CD4-positive, alpha-beta T cell treated with Interferon gamma for 1 hour (primary cell): ENCODE data around the gene ANXA2.
"Not testable (repeated sequence)": the region's sequence is repeated elsewhere in the genome, so short reads cannot be mapped to it uniquely, and the experiment has no call there.

Experiments
- DNase-seq: peaks from one replicate; pipeline ENCODE4 v3.0.0-alpha.2; 2020

The ANXA2 gene

DNA sequence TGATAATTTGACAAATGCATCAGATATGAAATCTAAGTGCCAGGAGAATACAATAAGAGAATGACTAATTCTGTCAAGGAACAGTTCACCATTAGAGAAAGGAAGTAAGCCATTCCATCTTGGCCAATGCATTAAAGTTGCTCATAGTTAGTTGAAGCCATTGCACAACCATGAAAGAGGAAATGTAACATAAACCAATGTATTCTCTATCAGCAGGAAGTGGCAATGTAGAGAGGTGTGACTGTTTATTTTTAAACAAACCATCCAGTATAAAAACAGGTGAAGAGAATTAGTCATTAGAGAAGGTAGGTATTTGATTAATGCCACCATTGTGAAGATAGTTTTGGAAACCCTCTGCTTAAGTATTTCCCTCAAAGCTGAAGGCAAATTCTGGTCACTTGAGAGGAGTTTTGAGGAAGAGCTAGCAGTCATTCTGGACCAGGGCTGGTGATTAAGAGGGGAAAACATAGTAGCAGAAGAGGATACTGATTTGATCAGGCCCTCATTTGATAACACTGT lies 10.7 kb upstream of the ANXA2 start:
- DNase-seq, result no peak

DNA sequence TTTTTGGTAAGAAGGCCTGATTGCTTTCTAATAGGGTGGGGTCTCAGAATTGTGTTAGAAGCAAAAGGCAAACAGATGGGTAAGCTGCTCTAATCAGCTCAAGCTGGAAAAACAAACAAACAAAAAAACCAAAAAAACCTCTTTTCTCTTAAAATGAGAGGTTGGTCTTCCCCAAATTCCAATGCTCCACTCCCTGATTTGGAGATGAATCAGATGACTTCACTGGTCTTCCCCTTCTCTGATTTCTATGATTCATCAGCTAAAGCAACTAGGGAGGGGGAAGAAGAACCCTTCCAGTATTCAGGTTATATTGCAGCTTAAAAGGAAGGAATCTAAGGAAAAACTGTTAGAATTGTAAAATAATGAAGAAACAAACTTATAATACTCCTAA lies 9.6 kb upstream of the ANXA2 start:
- DNase-seq, result no peak

DNA sequence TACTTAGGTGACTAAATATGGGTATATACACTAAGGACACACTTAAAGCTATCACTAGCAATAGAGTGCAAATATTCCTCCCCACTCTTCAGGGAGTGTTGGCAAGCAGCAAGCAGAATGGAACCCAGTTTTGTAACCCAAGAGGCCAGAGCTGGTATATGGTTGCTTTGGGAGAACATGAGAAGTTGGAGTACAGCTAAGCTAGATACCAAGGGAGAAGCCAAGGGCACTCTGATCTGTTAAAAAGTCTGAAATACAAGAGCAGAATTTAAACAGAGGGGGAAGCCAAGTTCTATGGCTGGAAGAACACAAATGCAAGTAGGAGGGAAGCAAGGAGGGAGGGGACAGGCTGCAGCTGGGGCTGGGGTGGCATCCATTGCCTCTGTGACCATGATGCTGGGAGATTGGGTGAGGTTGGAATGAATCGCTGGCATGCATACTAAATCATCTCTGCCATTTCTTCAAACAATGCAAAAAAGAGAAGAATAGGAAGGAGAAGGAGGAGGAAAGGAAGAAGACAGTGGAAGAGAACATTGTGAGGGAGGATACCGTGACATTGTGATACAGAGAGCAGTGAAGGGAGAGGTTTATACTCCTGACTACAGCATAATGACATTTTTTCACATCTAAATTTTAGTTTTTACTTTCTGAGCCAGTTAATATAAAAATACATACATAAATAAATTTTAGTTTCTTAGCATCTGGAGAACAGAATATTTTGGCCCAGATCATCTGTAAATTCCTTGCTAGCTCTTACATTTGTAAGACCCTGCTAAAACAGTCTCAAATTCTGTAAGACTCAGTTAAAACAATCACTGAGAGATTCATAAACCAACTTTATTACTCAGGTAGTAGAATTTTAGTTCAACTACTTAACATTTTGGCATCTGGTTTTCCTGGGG lies 9.0 kb upstream of the ANXA2 start:
- DNase-seq, result no peak

DNA sequence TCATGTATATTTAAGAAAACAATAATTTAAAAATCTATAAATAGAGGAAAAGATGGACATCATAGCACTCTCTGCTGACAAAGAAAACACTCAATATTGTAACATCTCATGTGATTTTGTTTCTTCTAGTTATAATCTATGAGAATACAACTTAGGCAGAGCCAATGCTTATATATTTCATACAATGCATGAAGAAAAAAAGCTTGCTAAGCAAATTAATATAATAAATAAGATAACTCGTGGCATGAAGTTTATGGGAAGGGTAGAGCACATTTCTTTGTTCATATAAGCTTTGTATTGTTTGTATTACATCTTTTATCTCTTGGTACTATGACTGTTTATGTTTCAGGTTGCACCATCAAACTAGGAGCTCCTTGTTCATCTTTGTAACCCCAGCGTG lies 7.6 kb upstream of the ANXA2 start:
- no peak for DNase-seq

DNA sequence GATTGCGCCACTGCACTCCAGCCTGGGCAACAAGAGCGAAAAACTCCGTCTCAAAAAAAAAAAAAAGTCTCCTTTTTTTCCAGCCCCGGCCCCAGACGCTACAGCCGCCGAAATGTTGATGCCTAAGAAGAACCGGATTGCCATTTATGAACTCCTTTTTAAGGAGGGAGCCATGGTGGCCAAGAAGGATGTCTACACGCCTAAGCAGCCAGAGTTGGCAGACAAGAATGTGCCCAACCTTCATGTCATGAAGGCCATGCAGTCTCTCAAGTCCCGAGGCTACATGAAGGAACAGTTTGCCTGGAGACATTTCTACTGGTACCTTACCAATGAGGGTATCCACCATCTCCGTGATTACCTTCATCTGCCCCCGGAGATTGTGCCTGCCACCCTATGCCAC lies 6.6 kb upstream of the ANXA2 start:
- DNase-seq, result not testable (repeated sequence)

DNA sequence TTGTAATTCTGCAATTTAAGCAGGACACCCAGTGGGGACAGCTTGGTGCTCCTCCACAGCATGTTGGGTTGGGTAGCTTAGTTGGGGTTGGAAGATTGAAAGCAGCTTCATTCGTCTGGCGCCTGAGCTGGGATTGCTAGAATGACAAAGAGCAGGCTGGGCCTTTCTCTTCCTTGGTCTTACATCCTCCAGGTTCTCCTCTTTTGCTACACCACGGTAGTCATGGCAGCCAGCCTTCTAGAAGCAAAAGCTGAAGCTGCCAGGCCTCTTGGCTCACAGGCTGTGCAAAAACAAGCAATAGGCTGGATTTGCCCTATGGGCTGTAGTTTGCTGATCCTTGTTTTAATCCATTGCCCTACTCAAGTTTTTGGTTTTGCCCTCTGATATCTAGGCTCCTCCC lies 3.2 kb upstream of the ANXA2 start:
- DNase-seq, result no peak

DNA sequence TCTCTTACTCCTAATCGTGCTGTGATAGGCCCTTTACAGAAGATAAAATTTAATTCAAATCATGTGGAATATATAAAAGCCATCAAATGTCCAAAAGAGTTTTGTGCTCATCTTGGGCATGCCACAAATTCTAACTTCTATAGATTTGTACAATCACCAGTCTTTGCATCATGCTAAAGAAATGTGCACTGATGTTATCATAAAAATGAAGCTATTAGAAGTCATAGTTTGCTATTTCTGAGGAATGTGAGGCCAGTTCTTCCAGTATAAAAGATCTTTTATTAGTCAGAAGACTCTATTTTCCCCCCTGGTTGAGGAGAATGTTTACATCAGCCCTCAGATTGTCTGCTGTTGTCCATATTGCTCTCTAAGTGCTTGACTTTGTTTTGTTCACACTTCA lies 2.1 kb upstream of the ANXA2 start:
- no peak for DNase-seq

DNA sequence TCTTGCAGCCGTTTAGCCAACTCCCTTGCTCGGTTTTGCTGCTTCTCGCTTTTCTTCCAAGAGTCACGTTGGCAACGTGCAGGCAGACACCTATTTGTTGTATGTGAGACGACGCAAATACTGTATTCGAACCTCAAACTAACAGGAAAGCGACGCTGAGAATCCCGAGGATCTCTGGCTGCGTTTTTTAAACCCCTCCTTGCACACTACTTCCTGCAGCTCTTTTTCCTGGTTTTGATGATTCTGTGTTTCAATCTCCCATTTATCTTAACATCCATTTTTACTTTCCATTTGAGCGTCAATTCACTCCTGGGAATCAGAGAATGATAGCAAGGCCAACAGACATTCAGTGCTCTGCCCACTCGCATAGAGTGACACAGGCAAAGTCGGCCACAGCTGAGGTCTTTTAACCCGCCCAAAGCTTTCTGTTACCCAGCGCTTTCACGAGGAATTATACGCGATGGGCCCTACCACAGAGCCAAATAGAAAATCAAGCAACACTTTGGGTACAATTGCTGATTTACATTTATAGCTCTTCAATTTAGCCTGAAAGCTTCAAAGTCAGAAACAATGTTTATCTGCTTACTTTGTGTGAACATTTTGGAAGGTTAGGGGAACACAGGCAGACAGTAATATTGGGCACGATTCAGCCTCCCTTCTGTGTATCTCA lies 1.6 kb upstream of the ANXA2 start:
- DNase-seq, result no peak

DNA sequence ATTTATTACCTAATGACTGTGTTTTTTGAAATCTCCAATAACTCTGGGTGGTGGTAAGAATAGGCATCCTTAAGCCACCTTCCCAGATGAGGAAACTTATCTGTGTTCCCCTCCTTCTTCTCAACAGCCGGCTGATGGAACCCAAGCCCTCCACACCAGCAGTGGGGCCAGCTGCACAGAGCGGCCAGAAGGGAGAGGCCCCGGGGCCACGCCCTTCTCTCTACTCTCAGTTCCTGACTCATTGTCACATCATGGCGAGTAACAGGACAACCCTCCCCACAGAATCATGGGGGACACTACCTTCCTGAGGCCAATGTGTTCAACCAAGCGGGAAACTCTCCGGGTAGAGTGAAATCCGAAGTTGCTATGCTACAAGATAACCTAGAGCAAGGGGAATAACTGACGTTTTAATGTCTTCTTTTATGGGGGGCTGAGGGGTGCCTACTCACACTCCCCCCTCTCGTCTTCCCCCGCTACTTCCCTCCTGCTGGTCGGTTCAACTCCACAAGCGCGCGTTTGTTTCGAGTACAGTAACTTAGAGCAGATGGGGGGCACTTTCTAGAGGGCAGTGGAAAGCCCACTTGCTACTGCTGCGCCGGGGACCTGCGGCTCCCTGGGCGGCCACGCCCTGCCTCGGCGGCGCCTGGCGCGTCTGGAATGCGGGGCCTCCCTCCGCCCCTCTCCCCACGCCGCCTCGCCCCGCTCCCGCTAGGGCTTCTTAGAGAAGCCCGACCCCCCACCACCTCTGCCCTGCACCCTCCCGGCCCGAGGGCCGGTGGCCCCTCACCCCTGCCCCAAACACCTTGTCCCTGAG lies 621 bp downstream of the ANXA2 start:
- DNase-seq, result peak; percentile 52

DNA sequence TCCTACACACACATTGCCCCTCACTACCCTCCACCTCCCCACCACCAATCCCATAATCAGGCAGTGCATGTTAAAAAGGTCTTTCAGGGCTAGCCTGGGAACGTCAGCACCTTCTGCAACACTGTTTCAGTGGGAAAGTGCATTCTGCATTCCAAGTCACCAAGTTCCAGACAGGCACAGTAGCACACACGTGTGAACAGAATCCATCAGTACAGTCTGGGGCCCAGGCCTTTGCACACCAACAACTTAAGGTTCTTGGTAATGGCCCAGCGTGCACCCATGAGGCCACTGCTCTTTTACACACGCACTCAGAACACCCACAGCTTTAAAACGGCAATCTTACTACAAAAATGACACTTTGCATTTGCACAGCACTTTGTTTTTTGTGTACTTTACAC lies 1.2 kb downstream of the ANXA2 start:
- DNase-seq, result no peak

DNA sequence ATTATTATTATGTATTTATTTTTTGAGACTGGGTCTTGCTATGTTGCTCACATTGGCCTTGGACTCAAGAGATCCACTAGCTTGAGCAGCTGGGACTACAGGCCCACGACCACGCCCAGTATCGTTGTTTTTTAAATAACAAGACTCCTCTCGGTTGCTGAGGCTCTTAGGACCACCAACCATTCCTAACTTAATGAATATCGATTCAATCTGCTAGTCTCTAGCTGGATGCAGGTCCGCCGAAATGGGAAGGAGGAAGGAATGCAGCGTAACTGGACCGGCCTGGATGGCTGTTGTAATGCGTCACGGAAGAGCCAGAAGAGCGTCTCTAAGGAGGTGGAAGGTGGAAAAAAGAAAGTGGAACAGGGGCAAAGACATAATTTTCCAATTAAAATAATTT lies 1.7 kb downstream of the ANXA2 start:
- DNase-seq, result no peak

DNA sequence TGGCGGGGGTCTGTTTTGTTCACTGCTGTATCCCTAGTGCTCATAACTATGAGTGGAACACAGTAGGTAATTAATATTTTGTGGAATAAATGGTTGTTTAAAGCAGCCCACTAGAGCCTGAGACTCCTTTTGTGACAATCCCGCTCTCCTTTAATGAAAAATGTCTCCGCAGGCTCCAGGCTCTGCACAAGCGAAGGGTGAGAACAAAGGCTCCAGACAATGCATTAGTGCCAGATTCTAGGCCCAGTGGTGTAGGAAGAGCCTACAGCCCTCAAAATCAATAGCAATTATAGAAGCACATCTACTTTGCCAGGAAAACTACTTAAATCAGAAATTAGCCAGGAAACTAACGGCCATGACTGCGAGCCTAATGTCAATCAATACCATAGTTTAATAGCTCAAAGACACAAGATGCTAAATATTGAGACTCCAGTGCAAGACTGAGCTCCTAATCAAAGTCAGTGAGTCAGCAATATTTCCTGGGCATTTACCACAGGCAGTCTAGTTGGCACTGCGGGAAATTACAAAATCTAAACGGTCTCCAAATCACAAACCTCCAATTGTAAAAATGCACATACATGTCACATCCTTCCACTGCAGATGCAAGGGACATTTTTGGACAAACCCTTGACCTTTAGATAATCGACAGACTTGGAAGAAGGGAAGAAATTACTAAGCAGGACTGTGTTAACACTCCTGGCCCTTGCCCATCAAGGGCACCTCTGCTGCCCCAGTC lies 2.3 kb downstream of the ANXA2 start:
- DNase-seq, result no peak

DNA sequence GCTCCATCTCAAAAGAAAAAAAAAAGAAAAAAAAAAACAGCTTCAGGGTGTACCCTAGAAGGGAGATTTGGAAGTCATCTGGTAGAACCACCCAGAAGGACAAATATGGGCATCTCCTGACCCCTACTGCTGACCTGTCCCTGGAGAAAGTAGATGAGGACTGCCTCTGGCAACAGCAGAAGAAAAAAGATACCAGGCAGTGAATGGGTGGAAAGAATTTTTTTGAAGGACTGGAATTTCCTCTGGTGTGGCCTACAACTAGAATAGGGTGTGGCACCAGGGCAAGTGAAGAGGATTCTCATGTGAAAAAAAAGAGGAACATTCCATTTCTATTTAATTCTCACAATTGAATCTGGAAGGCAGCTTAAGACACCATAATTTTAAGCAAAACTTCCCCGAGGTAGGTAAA lies 3.1 kb downstream of the ANXA2 start:
- DNase-seq, result no peak

DNA sequence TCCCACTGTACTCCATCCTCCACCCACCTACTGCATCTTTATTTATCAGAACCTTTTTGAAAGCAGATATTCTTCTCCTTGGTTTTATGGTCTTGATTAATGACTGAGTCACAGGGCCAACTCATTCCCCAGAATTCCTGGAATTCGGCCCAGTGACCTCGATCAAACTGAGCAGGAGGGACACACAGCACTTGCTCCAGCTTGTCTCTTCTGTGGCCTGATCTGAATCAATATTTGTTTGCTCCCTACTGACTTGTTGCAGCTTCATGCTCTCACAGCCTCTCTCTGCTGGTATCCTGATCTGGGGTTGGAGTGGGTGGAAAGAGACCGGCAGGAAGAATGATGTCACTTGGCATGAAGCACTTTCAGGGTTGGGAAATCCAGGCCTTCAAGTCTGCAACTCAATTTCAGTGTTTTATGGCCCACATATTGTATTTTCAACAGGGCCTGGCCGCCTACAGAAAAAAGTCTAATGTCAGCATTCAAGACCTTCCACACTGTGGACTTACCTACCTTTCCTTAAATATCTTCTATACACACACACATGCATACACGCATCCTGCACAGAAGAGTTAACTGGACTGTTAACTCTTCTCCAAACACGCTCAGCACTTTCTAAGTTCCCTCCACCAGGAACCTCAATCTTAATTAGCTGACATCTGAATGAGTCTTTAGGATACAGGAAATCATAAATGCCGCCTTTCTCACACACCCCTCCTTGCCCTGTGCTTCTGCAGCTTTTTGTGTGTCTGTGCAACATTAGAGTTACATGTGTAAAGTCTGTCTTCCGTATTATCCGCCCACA lies 4.6 kb downstream of the ANXA2 start:
- no peak for DNase-seq

DNA sequence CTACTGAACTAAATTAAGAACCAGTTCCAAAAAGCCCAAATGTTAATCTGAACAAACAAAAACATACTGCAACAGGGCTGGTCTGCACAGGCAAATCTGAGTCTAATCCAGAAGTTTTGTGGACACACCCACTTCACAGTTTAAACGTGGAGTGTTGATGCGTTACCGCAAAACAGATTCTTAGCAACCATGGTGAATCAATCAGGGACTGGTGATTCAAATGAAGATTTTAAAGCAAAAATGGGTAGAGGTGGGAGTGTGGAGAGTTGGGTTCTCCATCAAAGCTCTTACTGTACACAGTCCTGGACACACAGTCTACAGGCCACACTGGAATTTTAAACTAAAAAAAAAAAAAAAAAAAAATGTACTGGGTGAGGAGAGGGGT lies 5.2 kb downstream of the ANXA2 start:
- DNase-seq, result peak; percentile 20

DNA sequence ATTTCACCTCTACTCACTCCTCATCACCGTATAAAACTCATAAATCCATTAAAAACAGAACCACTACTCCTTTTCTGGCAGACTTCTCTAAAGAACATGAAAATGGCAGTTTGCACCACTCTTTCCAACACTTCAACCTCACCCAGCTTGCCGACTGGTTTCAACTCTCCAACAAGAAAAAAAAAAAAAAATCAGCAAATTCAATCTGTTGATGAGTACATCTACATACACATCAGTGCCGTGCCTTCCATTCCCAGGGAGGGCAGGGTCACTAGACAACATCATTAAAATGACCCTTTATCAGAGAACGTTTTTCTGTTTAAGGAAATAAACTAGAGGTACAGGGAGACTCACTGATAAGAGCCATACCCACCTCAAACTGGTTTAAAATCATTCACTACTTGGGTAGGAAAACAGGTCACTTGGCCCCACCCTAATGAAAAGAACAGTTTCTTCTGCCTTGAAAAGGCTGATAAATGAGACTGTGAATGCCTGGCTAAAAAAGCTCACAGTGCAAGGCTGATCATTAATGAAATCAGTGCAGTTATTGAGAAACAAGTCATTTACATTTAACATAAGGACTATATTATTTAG lies 6.0 kb downstream of the ANXA2 start:
- no peak for DNase-seq

DNA sequence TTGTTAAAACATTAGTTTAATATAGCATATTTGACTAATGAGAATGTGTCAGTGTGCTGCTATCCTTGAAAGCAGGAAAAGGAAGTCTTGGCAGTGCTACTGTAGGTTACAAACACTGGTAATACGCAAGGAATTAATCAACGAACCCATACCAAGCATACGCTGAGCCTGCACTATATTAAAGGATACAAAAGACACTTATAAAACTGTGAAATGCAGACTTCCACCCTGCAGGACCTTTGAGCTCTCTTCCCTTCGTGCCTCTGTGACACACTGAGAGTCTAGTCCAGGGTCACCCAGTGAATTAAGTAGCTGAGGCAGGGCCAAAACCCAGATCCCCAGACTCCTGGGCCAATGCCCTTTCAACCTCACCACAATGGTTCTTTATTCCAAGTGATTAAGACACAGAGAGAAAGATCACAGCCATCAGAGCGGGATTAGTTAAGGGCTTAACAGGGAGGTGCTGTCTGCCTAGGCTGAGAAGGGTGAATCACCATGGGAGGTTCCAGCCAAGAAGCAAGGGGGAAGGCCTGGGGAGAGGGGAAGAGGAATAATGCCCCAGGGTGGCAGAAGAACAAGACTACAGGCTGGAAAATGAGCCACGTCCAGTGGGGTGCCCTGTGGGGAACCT lies 6.8 kb downstream of the ANXA2 start:
- peak; percentile 41 for DNase-seq

DNA sequence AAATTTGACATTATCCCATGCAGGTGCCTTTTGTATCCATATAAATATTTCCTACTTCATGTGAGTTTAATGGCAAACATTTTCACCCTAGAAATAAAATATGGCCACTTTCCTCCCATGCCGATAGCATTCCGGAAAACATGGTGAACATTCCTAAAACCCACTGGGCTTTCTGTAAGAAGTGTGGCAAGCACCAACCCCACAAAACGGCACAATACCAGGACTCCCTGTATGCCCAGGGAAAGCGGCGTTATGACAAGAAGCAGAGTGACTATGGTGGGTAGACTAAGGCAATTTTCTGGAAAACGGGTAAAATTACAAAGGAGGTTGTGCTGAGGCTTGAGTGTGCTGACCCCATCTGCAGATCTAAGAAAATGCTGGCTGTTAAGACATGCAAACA lies 7.6 kb downstream of the ANXA2 start:
- no peak for DNase-seq

DNA sequence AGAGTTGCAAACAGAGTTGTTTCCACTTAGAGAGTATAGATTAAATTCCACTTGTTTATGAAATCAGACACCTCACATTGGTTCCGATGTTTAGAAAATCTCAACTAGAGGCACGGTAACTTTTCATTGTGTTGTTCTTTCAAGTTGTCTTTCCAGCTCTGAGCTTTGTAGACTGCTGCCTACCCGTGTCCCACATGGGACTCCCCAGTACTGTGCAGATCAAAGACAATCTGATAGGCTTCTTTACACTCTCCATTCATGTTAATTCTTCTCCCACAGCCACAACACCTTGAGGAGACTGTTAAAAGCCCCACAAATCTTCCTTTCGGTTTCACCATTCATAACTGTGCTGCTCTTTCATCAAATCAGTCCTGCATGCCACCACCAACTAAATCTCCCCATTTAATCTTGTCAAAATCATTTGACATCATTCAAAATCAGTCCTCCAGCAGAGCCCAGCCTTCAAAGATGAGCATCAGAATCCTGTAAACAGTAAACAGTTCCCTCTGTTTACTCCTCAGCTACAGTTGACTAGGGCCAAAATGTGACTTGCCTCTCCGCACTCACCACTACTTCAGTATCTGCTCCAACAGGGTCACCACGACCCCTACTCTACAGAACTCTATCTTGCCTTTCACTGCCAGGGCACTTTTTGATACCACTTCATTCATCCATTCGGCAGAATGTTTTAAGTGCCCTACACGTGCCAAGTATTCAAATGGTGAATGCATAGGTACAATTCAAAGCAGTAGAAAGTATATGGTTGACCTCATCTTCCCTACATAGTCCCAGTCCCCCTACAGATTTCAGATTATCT lies 8.3 kb downstream of the ANXA2 start:
- no peak for DNase-seq

DNA sequence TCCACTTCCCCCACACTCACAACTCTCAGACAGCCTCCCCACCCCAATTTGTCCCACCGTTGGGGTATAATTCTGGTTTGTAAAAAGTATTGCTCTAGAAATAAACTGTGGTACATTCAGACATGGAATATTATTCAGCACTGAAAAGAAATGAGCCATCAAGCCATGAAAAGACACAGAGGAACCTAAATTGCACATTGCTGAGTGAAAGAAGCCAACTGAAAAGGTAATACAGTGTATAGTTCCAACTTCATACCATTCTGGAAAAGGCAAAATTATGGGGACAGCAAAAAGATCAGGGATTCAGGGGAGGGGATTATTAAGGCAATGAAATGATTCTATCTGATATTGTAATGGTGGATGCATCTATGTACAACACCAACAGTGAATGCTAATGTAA lies 10.5 kb downstream of the ANXA2 start:
- no peak for DNase-seq
